AG09309 (cell line): ENCODE data around the gene TMEM245.

Source experiments
- DNase-seq: peaks from one replicate; pipeline ENCODE4 v3.0.0-alpha.2; 2010; ENCODE audit warnings: low read depth
- H3K4me3 ChIP-seq: 2 replicates; pipeline ENCODE4 v1.5.1; 2011; ENCODE audit warnings: mild to moderate bottlenecking, low read depth, low read length, moderate library complexity; ENCODE audit not compliant: control insufficient read depth
- CTCF ChIP-seq: IDR thresholded peaks from 2 replicates; pipeline ENCODE4 v1.5.1; 2011; ENCODE audit warnings: mild to moderate bottlenecking, low read depth, low read length, inconsistent platforms; ENCODE audit not compliant: insufficient read depth, control insufficient read depth; ENCODE audit errors: missing control alignments

Gene TMEM245

DNA sequence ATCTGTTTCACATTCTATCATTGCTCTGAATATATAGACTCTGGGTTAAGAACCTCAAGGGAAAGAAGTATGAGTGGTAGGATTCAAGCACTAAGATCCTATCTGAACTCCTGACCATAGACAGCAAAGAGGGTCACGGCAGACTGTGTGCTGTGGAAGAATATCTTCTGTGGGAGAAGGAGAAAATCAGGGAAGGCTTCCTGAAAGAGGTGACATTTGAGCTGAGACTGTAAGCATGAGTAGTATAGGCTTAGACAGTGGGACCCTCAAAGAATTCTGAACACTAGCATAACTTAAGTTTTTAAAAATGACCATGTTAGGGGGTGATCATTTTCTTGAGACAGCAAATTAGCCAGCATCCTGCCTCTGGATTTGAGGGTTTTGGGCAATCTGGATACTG, 43.4 kb upstream of the TMEM245 start:
- H3K4me3 ChIP-seq: no peak overlapping the region
- no peak for TF ChIP-seq CTCF
- no peak for DNase-seq

DNA sequence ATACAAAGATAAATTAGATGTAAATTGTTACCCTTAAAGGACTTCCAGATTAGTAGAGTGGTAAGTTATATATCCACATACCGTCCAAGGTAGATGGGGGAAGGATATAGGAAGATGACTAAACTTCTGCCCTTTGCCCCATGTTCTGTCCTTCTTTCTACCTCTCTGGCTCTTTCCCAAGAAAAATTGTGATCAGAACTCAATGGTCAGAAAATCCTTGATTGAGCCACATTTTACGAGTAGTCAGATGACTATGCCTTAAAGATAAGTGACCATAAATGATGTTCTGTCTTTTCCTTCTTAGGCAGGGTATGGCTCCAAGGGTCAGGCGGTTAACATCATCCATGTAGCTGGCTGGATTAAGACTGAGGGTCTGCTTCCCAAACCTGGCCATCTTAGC, 42.9 kb upstream of the TMEM245 start:
- no peak overlapping the region for H3K4me3 ChIP-seq
- DNase-seq: no peak
- TF ChIP-seq CTCF: no peak

DNA sequence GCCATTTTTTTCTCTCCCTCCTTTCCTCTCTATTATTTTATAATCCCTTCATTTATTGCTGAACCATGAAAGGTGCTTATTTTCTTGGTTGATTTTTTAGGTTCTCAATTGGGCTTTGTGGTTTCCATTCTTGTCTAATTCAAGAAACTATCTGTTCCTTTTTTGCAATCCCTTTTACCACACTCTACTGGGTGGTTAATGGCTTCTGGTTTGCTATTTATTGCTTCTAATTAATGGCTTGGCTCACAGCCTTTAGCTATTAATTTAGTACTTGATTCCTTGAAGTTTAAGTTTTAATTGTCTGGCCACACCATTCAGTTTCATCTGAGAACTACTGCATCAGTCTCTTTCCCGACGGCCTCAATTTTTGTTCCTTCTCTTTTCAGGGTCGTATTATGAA, 41.7 kb upstream of the TMEM245 start:
- no peak for DNase-seq
- no peak overlapping the region for H3K4me3 ChIP-seq
- TF ChIP-seq CTCF: no peak

GRCh38 chr9:109159583-109159982, 39.8 kb upstream of the TMEM245 start:
- no peak for DNase-seq
- H3K4me3 ChIP-seq: no peak overlapping the region
- TF ChIP-seq CTCF: no peak

GRCh38 chr9:109158651-109159050, 38.9 kb upstream of the TMEM245 start:
- TF ChIP-seq CTCF: no peak
- DNase-seq: no peak

DNA sequence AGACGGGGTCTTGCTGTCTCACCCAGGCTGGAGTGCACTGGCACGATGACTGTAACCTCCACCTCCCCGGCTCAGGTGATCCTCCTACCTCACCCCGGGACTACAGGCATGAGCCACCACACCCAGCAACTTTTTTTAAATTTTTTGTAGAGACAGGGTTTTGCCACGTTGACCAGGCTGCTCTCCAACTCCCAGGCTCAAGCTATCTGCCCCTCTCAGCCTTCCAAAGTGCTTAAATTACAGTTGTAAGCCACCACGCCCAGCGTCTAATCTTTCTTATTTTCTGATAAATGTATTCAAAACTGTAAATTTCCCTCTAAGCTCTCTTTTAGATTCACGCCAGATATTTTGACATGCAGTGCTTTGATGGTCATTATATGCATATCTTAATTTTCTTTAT, 37.0 kb upstream of the TMEM245 start:
- no peak overlapping the region for H3K4me3 ChIP-seq
- DNase-seq: no peak
- TF ChIP-seq CTCF: no peak

More at GRCh38 chr9:109158651-109159050, 38.9 kb upstream of the TMEM245 start:
- no peak overlapping the region for H3K4me3 ChIP-seq

- TF ChIP-seq CTCF: no peak
- no peak overlapping the region for H3K4me3 ChIP-seq
- no peak for DNase-seq
These were observed 31.3 kb upstream of the TMEM245 start for GRCh38 chr9:109150925-109151545.
